GM23248 (cell line): ENCODE measurements around the gene ANKRD42. TPM values are rescaled to one million over a fixed set of nuclear protein-coding genes. Genes with fewer than 3 reads are reported as not detected.

Experiments used
- DNase-seq: peaks from one replicate; pipeline ENCODE4 v3.0.0-alpha.2; 2015
- H2AFZ ChIP-seq: fragments of 200-600 bp; sonication (generic); 2 replicates; pipeline ENCODE4 v1.6.1; 2016; ENCODE audit warnings: antibody characterized with exemption
- H3F3A ChIP-seq: fragments of 200-600 bp; sonication (generic); 2 replicates; pipeline ENCODE4 v1.6.1; 2016; ENCODE audit warnings: mild to moderate bottlenecking, antibody characterized with exemption, mixed run types; ENCODE audit not compliant: insufficient read depth
- H3K27ac ChIP-seq: fragments of 200-600 bp; sonication (generic); 2 replicates; pipeline ENCODE4 v1.5.1; 2016; ENCODE audit warnings: mild to moderate bottlenecking
- H3K27me3 ChIP-seq: fragments of 200-600 bp; sonication (generic); replicated peaks from 2 replicates; pipeline ENCODE4 v1.6.1; 2016; ENCODE audit warnings: mild to moderate bottlenecking; ENCODE audit not compliant: insufficient read depth
- H3K36me3 ChIP-seq: fragments of 200-600 bp; sonication (generic); 2 replicates; pipeline ENCODE4 v1.6.1; 2016; ENCODE audit warnings: low read depth, mild to moderate bottlenecking
- H3K4me1 ChIP-seq: fragments of 200-600 bp; sonication (generic); 2 replicates; pipeline ENCODE4 v1.6.1; 2016; ENCODE audit warnings: mild to moderate bottlenecking; ENCODE audit not compliant: insufficient read depth
- H3K4me2 ChIP-seq: fragments of 200-600 bp; sonication (generic); one replicate; pipeline ENCODE4 v1.6.1; 2016; ENCODE audit warnings: mild to moderate bottlenecking; ENCODE audit not compliant: unreplicated experiment
- H3K4me3 ChIP-seq: fragments of 200-600 bp; sonication (generic); 2 replicates; pipeline ENCODE4 v1.5.1; 2016; ENCODE audit warnings: mild to moderate bottlenecking
- H3K79me2 ChIP-seq: fragments of 200-600 bp; sonication (generic); 2 replicates; pipeline ENCODE4 v1.6.1; 2016; ENCODE audit warnings: mild to moderate bottlenecking; ENCODE audit not compliant: insufficient read depth
- H3K9ac ChIP-seq: fragments of 200-600 bp; sonication (generic); 2 replicates; pipeline ENCODE4 v1.6.1; 2016; ENCODE audit warnings: mild to moderate bottlenecking
- H3K9me2 ChIP-seq: fragments of 200-600 bp; sonication (generic); 2 replicates; pipeline ENCODE4 v1.6.1; 2016; ENCODE audit warnings: mixed run types, mild to moderate bottlenecking, moderate library complexity; ENCODE audit not compliant: insufficient read depth
- H3K9me3 ChIP-seq: fragments of 200-600 bp; sonication (generic); one replicate; pipeline ENCODE4 v1.6.1; 2017; ENCODE audit warnings: low read depth
- H4K20me1 ChIP-seq: fragments of 200-600 bp; sonication (generic); 2 replicates; pipeline ENCODE4 v1.6.0; 2016; ENCODE audit not compliant: insufficient read depth
- EZH2 ChIP-seq: fragments of 200-600 bp; sonication (generic); IDR thresholded peaks from 2 replicates; pipeline ENCODE4 v1.6.1; 2018; ENCODE audit warnings: antibody characterized with exemption, mild to moderate bottlenecking; ENCODE audit not compliant: insufficient read depth, poor library complexity, severe bottlenecking
- EZH2phosphoT487 ChIP-seq: fragments of 200-600 bp; sonication (generic); IDR thresholded peaks from 2 replicates; pipeline ENCODE4 v1.6.1; 2018; ENCODE audit warnings: antibody characterized with exemption, moderate library complexity, mild to moderate bottlenecking, low read depth; ENCODE audit not compliant: insufficient read depth
- WGBS, 2 experiments: methylation state at CpG; one replicate each; pipeline ENCODE4 v1.1.6; 2015 to 2017; ENCODE audit warnings: low lambda C conversion rate in 2 of 2, low coverage in 1 of 2; ENCODE audit errors: missing lambda C conversion rate in 2 of 2; 5-methylcytosine and 5-hydroxymethylcytosine counted together
- in situ Hi-C: fragments of 300-500 bp; cut with MboI; formaldehyde crosslinking; loops from 2 replicates; pipeline ENCODE4 v1.15.0; 2020
- polyA plus RNA-seq: library from polyadenylated mRNA; unstranded; fragments of >200 nt; fragmentation: Nextera tagmentation; extraction: Ambion mirVana; gene quantifications from 2 replicates; pipeline ENCODE4 v1.2.1, GENCODE V29; 2016
- total RNA-seq: library from RNA; depleted of rRNA; stranded (reverse); fragments of >200 nt; shearing (Covaris generic); gene quantifications from 2 replicates; pipeline ENCODE4 v1.2.3, GENCODE V29; 2014

Gene ANKRD42
- total and polyA plus RNA-seq, 2 experiments from 2014 or later, result 17.6 to 17.8 TPM

- Histone ChIP-seq H3K9me2 (no peaks in the 10 kb centered on the region), H3K27ac (no peak overlapping the region), H3K4me3 (no peak overlapping the region), H3F3A (no peaks in the 10 kb centered on the region), H4K20me1 (no peaks in the 10 kb centered on the region), H3K36me3 (peaks cover 5% of the 10 kb centered on the region; the same call in 1 of the 2 replicates), H3K9me3 (no peaks in the 10 kb centered on the region), H2AFZ (no peak overlapping the region), H3K9ac (no peak overlapping the region), H3K4me1 (no peaks in the 10 kb centered on the region), H3K79me2 (no peaks in the 10 kb centered on the region), H3K27me3 (no peaks in the 10 kb centered on the region), H3K4me2 (no peak overlapping the region)
- in situ Hi-C loops, result loop anchor here (10.0 kb wide), 1 partner anchor 345 kb away; the partner anchor contains the start of genes DDIAS and PRCP
- peak; percentile 69 for DNase-seq
- 20 to 29% methylated on average over 4 of the region's 4 CpGs for WGBS, 2 experiments
- TF ChIP-seq EZH2phosphoT487 (no peak), EZH2 (no peak)
Observed at GRCh38 chr11:83249972-83250593, 56.6 kb downstream of the ANKRD42 start.

- DNase-seq, result no peak
- no peaks in the 10 kb centered on the region for H3K79me2 ChIP-seq
- no peak overlapping the region for H3K27ac ChIP-seq
- no peaks in the 10 kb centered on the region for H3K27me3 ChIP-seq
- peaks cover 10% of the 10 kb centered on the region for H3K36me3 ChIP-seq
- H3K9me2 ChIP-seq, result no peaks in the 10 kb centered on the region
- H3K4me1 ChIP-seq, result peaks cover 10% of the 10 kb centered on the region
- no peak overlapping the region for H3K9ac ChIP-seq
- WGBS, 2 experiments, result 95 to 98% methylated on average over 2 of the region's 2 CpGs
- H2AFZ ChIP-seq, result no peak overlapping the region
- TF ChIP-seq EZH2phosphoT487, result no peak
- no peak for TF ChIP-seq EZH2
- no peak overlapping the region for H3K4me3 ChIP-seq
- H3K9me3 ChIP-seq, result no peaks in the 10 kb centered on the region
- in situ Hi-C loops, result loop anchor here (10.0 kb wide), 1 partner anchor 347 kb away; the partner anchor contains the start of genes DDIAS and PRCP
- no peak overlapping the region for H3K4me2 ChIP-seq
- peaks cover 9% of the 10 kb centered on the region for H3F3A ChIP-seq
- H4K20me1 ChIP-seq, result no peaks in the 10 kb centered on the region
Observed at GRCh38 chr11:83252266-83252665, 58.8 kb downstream of the ANKRD42 start.

GRCh38 chr11:83252941-83253340 lies 59.4 kb downstream of the ANKRD42 start:
- peaks cover 15% of the 10 kb centered on the region for H3F3A ChIP-seq
- no peak overlapping the region for H3K4me2 ChIP-seq
- H3K79me2 ChIP-seq, result no peaks in the 10 kb centered on the region
- WGBS, 2 experiments, result 98 to 100% methylated on average over 2 of the region's 2 CpGs
- H3K27ac ChIP-seq, result no peak overlapping the region
- no peak overlapping the region for H3K9ac ChIP-seq
- no peaks in the 10 kb centered on the region for H3K9me2 ChIP-seq
- peaks cover 10% of the 10 kb centered on the region for H3K36me3 ChIP-seq
- in situ Hi-C loops, result loop anchor here (10.0 kb wide), 1 partner anchor 348 kb away; the partner anchor contains the start of genes DDIAS and PRCP
- no peak overlapping the region for H3K4me3 ChIP-seq
- no peaks in the 10 kb centered on the region for H4K20me1 ChIP-seq
- H3K9me3 ChIP-seq, result no peaks in the 10 kb centered on the region
- peaks cover 17% of the 10 kb centered on the region for H3K4me1 ChIP-seq
- no peaks in the 10 kb centered on the region for H3K27me3 ChIP-seq
- no peak for DNase-seq
- H2AFZ ChIP-seq, result no peak overlapping the region
- no peak for TF ChIP-seq EZH2
- no peak for TF ChIP-seq EZH2phosphoT487

GRCh38 chr11:83255366-83255765 lies 61.9 kb downstream of the ANKRD42 start:
- peak; percentile 20 for DNase-seq

More at GRCh38 chr11:83255366-83255765, 61.9 kb downstream of the ANKRD42 start:
- Histone ChIP-seq H4K20me1 (no peaks in the 10 kb centered on the region), H3K79me2 (no peaks in the 10 kb centered on the region), H3F3A (peaks cover 19% of the 10 kb centered on the region), H3K27me3 (no peaks in the 10 kb centered on the region), H3K9ac (no peak overlapping the region), H3K27ac (no peak overlapping the region), H3K4me2 (no peak overlapping the region), H3K9me2 (no peaks in the 10 kb centered on the region), H3K9me3 (no peaks in the 10 kb centered on the region), H3K4me1 (peaks cover 26% of the 10 kb centered on the region), H3K36me3 (peaks cover 15% of the 10 kb centered on the region), H3K4me3 (no peak overlapping the region), H2AFZ (no peak overlapping the region)
- in situ Hi-C loops, result loop anchor here (10.0 kb wide), 1 partner anchor 351 kb away; the partner anchor contains the start of genes DDIAS and PRCP
- no peak for TF ChIP-seq EZH2phosphoT487
- no peak for TF ChIP-seq EZH2
- 97 to 99% methylated on average over 3 of the region's 3 CpGs for WGBS, 2 experiments
